NB4 (cell line): ENCODE results near the gene FRMPD4.

Experiments
- POLR2A ChIP-seq: IDR thresholded peaks from 2 replicates; pipeline ENCODE4 v1.6.1; 2011; ENCODE audit warnings: mild to moderate bottlenecking; ENCODE audit not compliant: insufficient read length; ENCODE audit errors: extremely low read depth
- TF ChIP-seq, protein P1 (sequence below): IDR thresholded peaks from one replicate; pipeline ENCODE4 v1.5.1; 2012; ENCODE audit warnings: low read depth, low read length

DNA sequence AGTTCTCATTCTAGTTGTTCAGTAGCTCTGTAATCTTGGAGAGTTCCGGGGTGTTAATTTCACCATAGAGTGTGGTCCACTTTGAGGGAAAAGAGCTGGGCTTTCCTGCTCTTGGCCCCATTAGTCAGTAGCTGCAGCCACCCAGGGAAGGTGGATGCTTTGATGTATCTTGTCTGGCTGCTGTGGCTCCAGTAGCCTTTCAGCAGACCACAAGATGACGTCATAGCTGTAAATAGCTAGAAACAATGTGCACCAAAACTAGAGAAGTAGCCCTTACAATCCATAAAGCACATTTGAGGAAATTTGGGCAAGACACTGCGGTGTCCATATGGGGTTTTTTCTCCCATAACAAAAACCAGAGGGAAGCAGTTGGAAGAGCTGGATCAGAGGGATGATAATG lies 620.0 kb downstream of the FRMPD4 start:
- TF ChIP-seq, protein P1, sequence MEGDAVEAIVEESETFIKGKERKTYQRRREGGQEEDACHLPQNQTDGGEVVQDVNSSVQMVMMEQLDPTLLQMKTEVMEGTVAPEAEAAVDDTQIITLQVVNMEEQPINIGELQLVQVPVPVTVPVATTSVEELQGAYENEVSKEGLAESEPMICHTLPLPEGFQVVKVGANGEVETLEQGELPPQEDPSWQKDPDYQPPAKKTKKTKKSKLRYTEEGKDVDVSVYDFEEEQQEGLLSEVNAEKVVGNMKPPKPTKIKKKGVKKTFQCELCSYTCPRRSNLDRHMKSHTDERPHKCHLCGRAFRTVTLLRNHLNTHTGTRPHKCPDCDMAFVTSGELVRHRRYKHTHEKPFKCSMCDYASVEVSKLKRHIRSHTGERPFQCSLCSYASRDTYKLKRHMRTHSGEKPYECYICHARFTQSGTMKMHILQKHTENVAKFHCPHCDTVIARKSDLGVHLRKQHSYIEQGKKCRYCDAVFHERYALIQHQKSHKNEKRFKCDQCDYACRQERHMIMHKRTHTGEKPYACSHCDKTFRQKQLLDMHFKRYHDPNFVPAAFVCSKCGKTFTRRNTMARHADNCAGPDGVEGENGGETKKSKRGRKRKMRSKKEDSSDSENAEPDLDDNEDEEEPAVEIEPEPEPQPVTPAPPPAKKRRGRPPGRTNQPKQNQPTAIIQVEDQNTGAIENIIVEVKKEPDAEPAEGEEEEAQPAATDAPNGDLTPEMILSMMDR, result no peak
- TF ChIP-seq POLR2A, result no peak
